NCI-H460 (cell line): Measurements from ENCODE around the gene GPX4. TPM values are rescaled to one million over a fixed set of nuclear protein-coding genes. Genes with fewer than 3 reads are reported as not detected.

Source experiments
- DNase-seq: peaks from one replicate; pipeline ENCODE4 v3.0.0-alpha.2; 2016; ENCODE audit warnings: low read depth; ENCODE audit errors: extremely low read depth
- total RNA-seq: library from RNA; depleted of rRNA; stranded (reverse); fragments of >200 nt; shearing (Covaris generic); gene quantifications from 2 replicates; pipeline ENCODE4 v1.2.3, GENCODE V29; 2014

The GPX4 gene
- total RNA-seq, 1 experiment from 2014 or later: 219 TPM

GRCh38 chr19:1068009-1069001 lies 35.5 kb upstream of the GPX4 start:
- no peak for DNase-seq

- DNase-seq: no peak
These were observed 34.6 kb upstream of the GPX4 start for GRCh38 chr19:1069009-1069779.

DNA sequence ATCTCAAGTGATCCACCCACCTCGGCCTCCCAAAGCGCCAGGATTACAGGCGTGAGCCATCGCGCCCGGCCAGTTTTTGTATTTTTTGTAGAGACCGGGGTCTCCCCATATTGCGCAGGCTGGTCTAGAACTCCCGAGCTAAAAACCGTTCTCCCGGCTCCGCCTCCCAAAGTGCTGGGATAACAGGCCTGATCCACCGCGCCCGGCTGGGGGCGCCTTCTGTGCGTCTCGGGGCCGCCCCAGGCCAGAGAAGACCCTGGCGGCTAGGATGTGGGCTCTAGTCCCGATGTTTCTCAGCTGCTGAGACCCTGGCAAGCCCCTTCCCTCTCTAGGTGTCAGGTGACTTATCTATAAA lies 33.2 kb upstream of the GPX4 start:
- DNase-seq: no peak

DNA sequence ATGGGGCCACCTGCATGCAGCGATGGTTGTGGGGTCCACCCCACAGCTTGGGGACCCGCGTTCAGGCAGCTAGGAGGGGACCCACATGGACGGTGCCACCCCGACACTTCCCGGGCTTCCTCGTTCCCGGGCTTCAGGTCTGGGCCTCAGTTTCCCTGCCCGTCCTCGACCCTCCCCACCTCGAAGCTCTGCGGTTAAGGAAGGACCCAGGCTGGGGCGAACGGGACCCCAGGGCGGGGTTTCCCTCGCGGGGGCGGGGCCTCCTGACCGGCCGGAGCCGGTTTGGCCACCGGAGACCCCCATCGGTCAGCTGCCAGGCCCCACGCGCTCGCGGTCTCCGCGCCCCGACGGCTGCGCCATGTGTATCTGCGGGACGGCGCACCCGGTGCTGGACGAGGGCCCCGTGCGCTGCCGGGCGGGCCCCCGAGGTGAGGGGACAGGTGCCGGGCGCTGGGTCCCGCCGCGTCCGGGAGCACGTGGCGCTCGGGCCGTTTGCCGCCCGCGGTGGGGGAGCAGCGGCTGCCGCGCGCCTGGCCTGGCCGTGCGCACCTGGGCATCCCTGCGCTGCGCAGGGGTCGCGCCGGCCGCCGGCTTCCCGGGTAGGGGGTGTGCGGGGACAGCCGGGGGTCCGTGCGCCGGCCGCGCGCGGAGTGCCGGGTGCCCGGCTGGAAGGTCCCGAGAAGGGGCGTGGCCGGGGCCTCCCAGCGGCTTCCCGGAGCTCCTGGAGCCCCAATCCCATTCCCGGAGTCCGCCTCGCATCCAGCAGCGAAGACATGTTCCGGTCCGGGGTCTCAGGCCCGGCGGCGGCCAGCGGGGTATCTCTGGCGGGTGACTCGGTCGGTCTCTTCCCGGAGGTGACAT lies 32.6 kb upstream of the GPX4 start:
- no peak for DNase-seq

DNA sequence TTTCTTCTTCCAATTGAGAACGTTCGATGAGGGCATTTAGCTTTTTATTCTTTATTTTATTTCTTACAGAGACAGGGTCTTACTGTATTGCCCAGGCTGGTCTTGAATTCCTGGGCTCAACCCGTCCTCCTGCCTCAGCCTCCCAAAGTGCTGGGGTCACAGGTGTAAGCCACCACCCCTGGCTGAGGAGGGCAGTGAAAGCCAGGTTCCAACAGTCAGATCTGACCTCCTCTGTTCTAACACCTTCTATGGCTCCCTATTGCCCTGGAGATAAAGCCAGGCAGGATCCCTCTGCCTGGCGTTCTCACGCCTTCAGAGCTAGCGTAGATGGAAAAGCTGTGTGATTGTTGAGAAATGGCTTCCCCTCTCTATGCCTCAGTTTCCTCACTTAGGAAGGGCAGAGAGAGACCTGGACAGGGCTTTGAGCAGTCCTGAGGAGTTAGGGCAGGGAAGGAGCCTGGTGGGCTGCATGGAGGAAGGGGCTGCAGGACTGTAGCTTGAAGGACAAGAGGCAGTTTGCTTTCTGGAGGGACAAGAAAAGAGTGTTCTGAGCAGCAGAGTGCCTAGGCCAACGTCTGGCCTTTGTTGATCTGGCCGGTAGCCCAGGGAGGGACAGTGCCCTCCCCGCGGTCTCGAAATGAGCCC lies 31.3 kb upstream of the GPX4 start:
- no peak for DNase-seq

- no peak for DNase-seq
These were observed 30.5 kb upstream of the GPX4 start for GRCh38 chr19:1073063-1073955.

- DNase-seq: no peak
These were observed 29.8 kb upstream of the GPX4 start for GRCh38 chr19:1073956-1074517.

DNA sequence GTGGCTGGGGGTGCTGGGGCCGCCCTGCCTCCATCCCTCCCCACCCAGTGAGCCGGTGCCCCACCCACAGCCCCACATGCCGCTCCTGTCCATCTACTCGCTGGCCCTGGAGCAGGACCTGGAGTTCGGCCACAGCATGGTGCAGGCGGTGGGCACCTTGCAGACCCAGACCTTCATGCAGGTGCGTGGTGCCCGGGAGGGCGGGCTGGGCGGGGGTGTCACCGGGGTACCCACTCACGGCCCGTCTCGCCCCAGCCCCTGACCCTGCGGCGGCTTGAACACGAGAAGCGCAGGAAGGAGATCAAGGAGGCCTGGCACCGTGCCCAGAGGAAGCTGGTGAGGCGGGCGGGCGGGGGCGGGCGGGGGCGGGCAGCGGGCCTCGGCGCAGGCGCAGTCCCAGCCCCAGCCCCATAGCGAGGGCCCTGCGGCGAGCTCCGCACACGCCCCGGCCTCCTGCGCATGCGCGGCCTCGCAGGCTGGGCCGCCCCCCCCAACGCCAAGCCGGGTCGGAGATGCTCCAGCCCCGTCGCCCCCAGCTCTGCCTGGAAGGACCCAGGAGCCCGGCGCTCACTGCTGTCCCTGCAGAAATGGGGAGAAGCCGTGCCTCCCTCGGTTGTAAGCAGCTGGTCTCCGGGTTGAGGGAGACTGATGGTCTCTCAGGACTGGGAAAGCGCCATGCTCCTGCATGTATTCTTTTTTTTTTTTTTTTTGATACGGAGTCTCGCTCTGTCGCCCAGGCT lies 29.1 kb upstream of the GPX4 start:
- DNase-seq: peak; percentile 73

DNA sequence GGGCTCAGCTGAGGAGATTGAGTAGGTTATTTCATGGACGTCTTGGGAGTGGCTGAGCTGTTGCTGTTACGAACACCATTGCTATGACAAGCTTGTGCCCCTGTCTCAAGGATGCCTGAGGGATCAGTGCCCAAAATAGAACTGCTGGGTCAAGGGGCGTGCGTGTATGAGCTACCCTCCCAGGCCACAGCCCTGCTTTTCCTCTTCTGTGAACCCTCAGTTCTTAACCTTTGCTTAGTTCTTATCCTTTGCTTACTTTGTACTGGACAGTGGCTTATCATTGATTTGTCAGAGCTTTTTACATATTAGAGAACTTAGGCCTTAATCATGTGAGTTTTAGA lies 27.8 kb upstream of the GPX4 start:
- DNase-seq: no peak

DNA sequence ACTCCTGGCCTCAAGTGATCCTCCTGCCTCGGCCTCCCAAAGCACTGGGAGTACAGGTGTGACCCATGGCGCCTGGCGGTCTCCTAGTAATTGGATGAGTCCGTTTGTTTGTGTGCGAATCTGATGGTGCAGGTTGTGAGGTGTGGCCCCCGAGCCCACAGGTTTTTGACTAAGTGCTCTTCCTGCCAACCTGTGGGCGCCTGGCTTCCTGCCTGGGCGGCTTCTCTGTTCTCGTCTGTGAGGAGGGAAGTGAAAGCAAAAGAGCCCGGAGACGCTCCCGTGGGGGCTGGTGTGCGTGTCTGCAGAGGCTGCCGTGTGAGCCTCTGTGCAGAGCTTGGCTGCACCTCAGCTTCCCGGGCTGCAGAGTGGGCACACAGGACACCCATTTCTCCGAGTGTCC lies 26.8 kb upstream of the GPX4 start:
- no peak for DNase-seq

DNA sequence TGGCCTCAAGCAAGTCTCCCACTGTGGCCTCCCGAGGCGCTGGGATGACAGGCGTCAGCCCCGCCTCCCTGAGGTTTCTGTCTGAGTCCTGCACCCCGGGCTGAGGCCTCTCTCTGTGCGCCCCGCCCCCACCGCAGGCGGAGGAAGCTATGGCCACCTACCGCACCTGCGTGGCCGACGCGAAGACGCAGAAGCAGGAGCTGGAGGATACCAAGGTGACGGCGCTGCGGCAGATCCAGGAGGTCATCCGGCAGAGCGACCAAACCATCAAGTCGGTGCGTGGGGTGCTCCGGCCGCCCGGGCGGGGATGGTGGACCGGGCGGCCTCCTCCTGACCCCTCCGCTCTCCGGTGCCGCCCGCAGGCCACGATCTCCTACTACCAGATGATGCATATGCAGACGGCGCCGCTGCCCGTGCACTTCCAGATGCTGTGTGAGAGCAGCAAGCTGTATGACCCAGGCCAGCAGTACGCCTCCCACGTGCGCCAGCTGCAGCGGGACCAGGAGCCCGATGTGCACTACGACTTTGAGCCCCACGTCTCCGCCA lies 24.2 kb upstream of the GPX4 start:
- DNase-seq: no peak

GRCh38 chr19:1080360-1081161 lies 23.2 kb upstream of the GPX4 start:
- no peak for DNase-seq

- no peak for DNase-seq
These were observed 22.3 kb upstream of the GPX4 start for GRCh38 chr19:1081301-1082164.

GRCh38 chr19:1082165-1082927 lies 21.4 kb upstream of the GPX4 start:
- peak; percentile 69 for DNase-seq

DNA sequence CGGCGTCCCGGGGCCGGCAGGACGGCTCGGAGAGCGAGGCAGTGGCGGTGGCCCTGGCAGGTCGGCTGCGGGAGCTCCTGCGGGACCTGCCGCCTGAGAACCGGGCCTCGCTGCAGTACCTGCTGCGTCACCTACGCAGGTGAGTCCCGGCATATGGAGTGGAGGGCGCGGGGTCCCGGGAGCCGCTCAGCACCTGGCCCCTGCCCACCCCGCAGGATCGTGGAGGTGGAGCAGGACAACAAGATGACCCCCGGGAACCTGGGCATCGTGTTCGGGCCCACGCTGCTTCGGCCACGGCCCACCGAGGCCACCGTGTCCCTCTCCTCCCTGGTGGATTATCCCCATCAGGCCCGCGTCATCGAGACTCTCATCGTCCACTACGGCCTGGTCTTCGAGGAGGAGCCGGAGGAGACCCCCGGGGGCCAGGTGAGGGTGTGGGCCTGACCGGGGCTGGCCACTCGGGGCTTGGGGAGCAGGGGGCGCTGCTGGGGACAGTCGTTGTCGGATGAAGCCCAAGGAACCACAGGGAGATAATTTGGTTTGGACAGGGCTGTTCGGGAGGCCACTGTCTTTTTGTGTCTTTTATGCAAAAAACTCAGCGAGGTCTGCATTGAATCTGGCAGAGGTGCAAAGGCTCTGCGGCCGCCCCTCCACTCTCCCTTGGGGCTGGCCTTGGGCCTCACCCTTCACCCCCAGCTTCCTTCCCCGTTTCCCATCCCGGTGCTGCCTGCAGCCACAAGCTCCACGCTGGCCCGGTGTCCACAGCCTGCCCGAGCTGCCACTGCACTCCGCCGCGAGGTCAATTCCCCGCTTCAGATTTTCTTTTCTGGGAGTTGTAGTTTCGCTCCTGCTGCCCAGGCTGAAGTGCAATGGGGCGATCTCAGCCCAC lies 20.6 kb upstream of the GPX4 start:
- DNase-seq: no peak
